ENCODE results near the gene ENTR1.

Gene ENTR1

GRCh38 chr9:136403538-136403914 is 6.9 kb downstream of the ENTR1 start:
- Histone ChIP-seq H3K27me3 (replicated peaks; ENCODE audit: insufficient read depth, low read length) (no peaks in the 10 kb centered on the region), H3K9me3 (replicated peaks; ENCODE audit: insufficient read depth, low read length) (no peaks in the 10 kb centered on the region), H3K4me1 (ENCODE audit: low read length) (peaks cover 32% of the 10 kb centered on the region), H3K27ac (ENCODE audit: low read length) (no peak overlapping the region), H4K20me1 (ENCODE audit: insufficient read depth, low read length) (no peaks in the 10 kb centered on the region), H3K9ac (ENCODE audit: low read length) (no peak overlapping the region), H3K79me2 (ENCODE audit: low read length) (peaks cover 21% of the 10 kb centered on the region), H3K9me2 (replicated peaks; ENCODE audit: insufficient read depth, low read length) (no peaks in the 10 kb centered on the region), H2AFZ (ENCODE audit: low read length) (no peak overlapping the region), H3F3A (ENCODE audit: insufficient read depth, low read length) (0 out of 2 replicates have a peak, but pooled peaks cover 4% of the 10 kb centered on the region), H3K36me3 (replicated peaks; ENCODE audit: insufficient read depth, low read length) (no peaks in the 10 kb centered on the region), H3K4me2 (ENCODE audit: low read depth, low read length) (no peak overlapping the region), H3K4me3 (ENCODE audit: low read length) (no peak overlapping the region)
- DNase-seq, result no peak
- TF ChIP-seq CTCF (IDR thresholded peaks at IDR 0.05; ENCODE audit: low read length) (no peak), EZH2 (optimal IDR thresholded peaks at IDR 0.05; ENCODE audit: low read depth, low read length) (no peak), EZH2phosphoT487 (IDR thresholded peaks at IDR 0.05; ENCODE audit: low read length) (no peak)

GRCh38 chr9:136402067-136402466 is 8.3 kb downstream of the ENTR1 start:
- H3K9me2 ChIP-seq (replicated peaks; ENCODE audit: insufficient read depth, low read length), result no peaks in the 10 kb centered on the region
- no peaks in the 10 kb centered on the region for H4K20me1 ChIP-seq (ENCODE audit: insufficient read depth, low read length)
- TF ChIP-seq EZH2 (optimal IDR thresholded peaks at IDR 0.05; ENCODE audit: low read depth, low read length) (no peak), EZH2phosphoT487 (IDR thresholded peaks at IDR 0.05; ENCODE audit: low read length) (no peak), CTCF (IDR thresholded peaks at IDR 0.05; ENCODE audit: low read length) (no peak)
- no peak overlapping the region for H3K4me3 ChIP-seq (ENCODE audit: low read length)
- no peak overlapping the region for H3K27ac ChIP-seq (ENCODE audit: low read length)
- H3K36me3 ChIP-seq (replicated peaks; ENCODE audit: insufficient read depth, low read length), result no peaks in the 10 kb centered on the region
- no peaks in the 10 kb centered on the region for H3K27me3 ChIP-seq (replicated peaks; ENCODE audit: insufficient read depth, low read length)
- H3K79me2 ChIP-seq (ENCODE audit: low read length), result peaks cover 24% of the 10 kb centered on the region
- peaks cover 34% of the 10 kb centered on the region for H3K4me1 ChIP-seq (ENCODE audit: low read length)
- no peak overlapping the region for H3K9ac ChIP-seq (ENCODE audit: low read length)
- H3K9me3 ChIP-seq (replicated peaks; ENCODE audit: insufficient read depth, low read length), result no peaks in the 10 kb centered on the region
- no peak overlapping the region for H3K4me2 ChIP-seq (ENCODE audit: low read depth, low read length)
- H2AFZ ChIP-seq (ENCODE audit: low read length), result no peak overlapping the region
- no peak for DNase-seq
- H3F3A ChIP-seq (ENCODE audit: insufficient read depth, low read length), result 0 out of 2 replicates have a peak, but pooled peaks cover 4% of the 10 kb centered on the region

GRCh38 chr9:136401173-136401922 is 9.1 kb downstream of the ENTR1 start:
- H4K20me1 ChIP-seq (ENCODE audit: insufficient read depth, low read length), result no peaks in the 10 kb centered on the region
- no peaks in the 10 kb centered on the region for H3K9me2 ChIP-seq (replicated peaks; ENCODE audit: insufficient read depth, low read length)
- no peaks in the 10 kb centered on the region for H3K9me3 ChIP-seq (replicated peaks; ENCODE audit: insufficient read depth, low read length)
- H3K4me1 ChIP-seq (ENCODE audit: low read length), result peaks cover 34% of the 10 kb centered on the region
- H3K79me2 ChIP-seq (ENCODE audit: low read length), result peaks cover 24% of the 10 kb centered on the region
- H3K36me3 ChIP-seq (replicated peaks; ENCODE audit: insufficient read depth, low read length), result no peaks in the 10 kb centered on the region
- H3K27ac ChIP-seq (ENCODE audit: low read length), result no peak overlapping the region
- DNase-seq, result no peak
- no peak overlapping the region for H3K9ac ChIP-seq (ENCODE audit: low read length)
- H3F3A ChIP-seq (ENCODE audit: insufficient read depth, low read length), result 0 out of 2 replicates have a peak, but pooled peaks cover 4% of the 10 kb centered on the region
- H2AFZ ChIP-seq (ENCODE audit: low read length), result no peak overlapping the region
- H3K4me2 ChIP-seq (ENCODE audit: low read depth, low read length), result no peak overlapping the region
- no peak for TF ChIP-seq EZH2phosphoT487 (IDR thresholded peaks at IDR 0.05; ENCODE audit: low read length)
- TF ChIP-seq CTCF (IDR thresholded peaks at IDR 0.05; ENCODE audit: low read length), result no peak
- TF ChIP-seq EZH2 (optimal IDR thresholded peaks at IDR 0.05; ENCODE audit: low read depth, low read length), result no peak
- no peak overlapping the region for H3K4me3 ChIP-seq (ENCODE audit: low read length)
- H3K27me3 ChIP-seq (replicated peaks; ENCODE audit: insufficient read depth, low read length), result no peaks in the 10 kb centered on the region
